Duodenal mucosa (tissue), 2 donors: ENCODE measurements around the gene ATP2B2.

ENCODE experiments used
- H3K27ac ChIP-seq: one replicate; pipeline ENCODE4 v1.7.0; 2013; ENCODE audit warnings: low read depth, low read length
- H3K27me3 ChIP-seq, 2 donors: one replicate each; pipeline ENCODE4 v1.7.0; 2013; ENCODE audit warnings: low read length in 2 of 2, control low read depth in 1 of 2; ENCODE audit not compliant: insufficient read depth in 2 of 2, control insufficient read depth in 1 of 2
- H3K36me3 ChIP-seq, 2 donors: one replicate each; pipeline ENCODE4 v1.7.0; 2013; ENCODE audit warnings: low read length in 2 of 2, control low read depth in 1 of 2; ENCODE audit not compliant: insufficient read depth in 2 of 2, control insufficient read depth in 1 of 2
- H3K4me1 ChIP-seq, 2 donors: one replicate each; pipeline ENCODE4 v1.7.0; 2013; ENCODE audit warnings: low read length in 2 of 2, control low read depth in 1 of 2; ENCODE audit not compliant: insufficient read depth in 2 of 2, control insufficient read depth in 1 of 2
- H3K4me3 ChIP-seq, 2 donors: one replicate each; pipeline ENCODE4 v1.7.0; 2013; ENCODE audit warnings: low read length in 2 of 2, low read depth in 1 of 2
- H3K9ac ChIP-seq, 2 donors: one replicate each; pipeline ENCODE4 v1.7.0; 2013; ENCODE audit warnings: low read length in 2 of 2, low read depth in 1 of 2
- H3K9me3 ChIP-seq, 2 donors: one replicate each; pipeline ENCODE4 v1.7.0; 2013; ENCODE audit warnings: low read length in 2 of 2, control low read depth in 1 of 2; ENCODE audit not compliant: control insufficient read depth in 1 of 2

ATP2B2 gene

GRCh38 chr3:10294030-10294586 is 211.3 kb downstream of the ATP2B2 start:
- Histone ChIP-seq H3K4me3 (no peak overlapping the region), H3K27ac (no peak overlapping the region), H3K27me3 (no peaks in the 10 kb centered on the region), H3K4me1 (no peaks in the 10 kb centered on the region), H3K36me3 (peaks cover 0 to 21% of the 10 kb centered on the region in 2 donors), H3K9ac (no peak overlapping the region), H3K9me3 (no peaks in the 10 kb centered on the region)

DNA sequence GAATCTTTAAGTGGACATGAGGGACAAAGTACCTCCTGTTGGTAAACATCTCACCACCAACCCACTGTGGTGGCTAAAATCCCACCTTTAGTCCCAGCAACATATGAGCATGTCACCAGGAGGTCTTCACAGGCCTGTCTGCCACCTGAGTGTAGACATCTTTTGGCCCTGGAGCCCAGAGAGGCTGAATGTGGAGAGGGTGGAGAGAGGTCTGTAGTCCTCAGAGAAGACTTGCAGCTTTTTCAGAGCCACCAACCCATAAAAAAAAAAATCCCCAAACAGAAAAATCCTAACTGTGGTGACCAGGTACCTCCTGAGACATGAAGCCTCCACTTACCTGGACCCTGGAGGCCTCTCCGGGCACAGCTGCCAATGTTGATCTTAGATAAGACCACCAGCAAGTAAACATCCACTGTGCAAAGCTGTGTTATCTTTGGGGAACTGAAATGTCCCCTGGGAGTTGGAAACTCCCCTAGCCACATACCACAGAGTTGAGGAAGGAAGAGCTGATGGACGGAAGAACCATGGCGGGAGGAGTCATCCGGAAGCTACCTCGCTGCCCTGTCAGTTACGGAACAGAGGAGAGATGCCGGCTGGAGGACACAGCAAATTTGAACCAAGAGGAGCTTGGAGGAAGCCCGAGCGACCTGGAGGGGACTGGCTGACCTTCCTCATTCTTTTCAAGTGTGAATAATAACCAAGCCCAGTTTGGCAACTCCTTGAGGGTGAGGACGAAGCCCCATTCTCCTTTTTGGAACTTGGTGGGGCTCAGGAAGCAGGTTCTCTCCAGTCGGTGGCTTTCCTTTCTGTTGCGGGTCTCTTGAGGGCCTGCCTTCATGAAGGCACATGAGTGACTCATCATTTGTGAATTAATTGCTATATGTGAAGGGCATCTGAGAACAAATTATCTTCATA is 212.6 kb downstream of the ATP2B2 start, which contains the start of gene GHRL:
GHRL (minus strand) TSS at position 443 of the 915 bp plus-strand sequence. CDS start 2,767 bp downstream, outside the sequence.
- no peaks in the 10 kb centered on the region for H3K9me3 ChIP-seq
- H3K9ac ChIP-seq = no peak within 1 kb of the TSS
- H3K4me1 ChIP-seq = no peaks in the 10 kb centered on the region
- H3K4me3 ChIP-seq = peak within 1 kb of the TSS in 1 of 2 donors; percentile 18
- H3K27me3 ChIP-seq = no peaks in the 10 kb centered on the region
- no peak within 1 kb of the TSS for H3K27ac ChIP-seq
- peaks cover 7 to 27% of the 10 kb centered on the region in 2 donors for H3K36me3 ChIP-seq

DNA sequence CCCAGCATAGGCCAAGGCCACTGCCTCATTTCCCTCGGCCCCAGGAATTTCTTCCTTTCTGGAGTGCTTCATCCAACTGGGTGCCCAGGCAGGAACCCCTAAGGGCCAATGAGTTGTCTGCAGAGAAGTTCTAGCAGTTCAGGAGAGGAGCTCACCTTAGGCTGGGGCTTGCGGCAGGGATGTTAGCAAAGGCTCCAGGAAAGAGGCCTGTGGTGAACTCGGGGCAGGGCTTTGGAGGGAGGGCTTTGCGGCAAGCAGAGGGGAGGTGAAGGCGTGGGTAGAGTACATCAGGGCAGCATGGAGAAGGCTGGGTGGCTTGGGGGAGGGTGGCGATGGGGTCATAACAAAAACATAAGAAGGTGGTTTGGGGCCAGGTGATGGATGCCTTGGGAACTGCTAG is 213.7 kb downstream of the ATP2B2 start:
- Histone ChIP-seq H3K4me3 (no peak overlapping the region), H3K27ac (no peak overlapping the region), H3K9me3 (no peaks in the 10 kb centered on the region), H3K4me1 (no peaks in the 10 kb centered on the region), H3K9ac (no peak overlapping the region), H3K36me3 (peaks cover 7 to 35% of the 10 kb centered on the region in 2 donors), H3K27me3 (no peaks in the 10 kb centered on the region)

- no peak overlapping the region for H3K9ac ChIP-seq
- H3K4me1 ChIP-seq = no peaks in the 10 kb centered on the region
- peaks cover 7 to 42% of the 10 kb centered on the region in 2 donors for H3K36me3 ChIP-seq
- H3K27me3 ChIP-seq = no peaks in the 10 kb centered on the region
- H3K4me3 ChIP-seq = no peak overlapping the region
- no peaks in the 10 kb centered on the region for H3K9me3 ChIP-seq
- H3K27ac ChIP-seq = no peak overlapping the region
Measured at GRCh38 chr3:10290481-10291176, 214.8 kb downstream of the ATP2B2 start.

- no peak overlapping the region for H3K27ac ChIP-seq
- H3K9ac ChIP-seq = no peak overlapping the region
- H3K4me1 ChIP-seq = no peaks in the 10 kb centered on the region
- peaks cover 7 to 38% of the 10 kb centered on the region in 2 donors for H3K36me3 ChIP-seq
- H3K9me3 ChIP-seq = no peaks in the 10 kb centered on the region
- no peak overlapping the region for H3K4me3 ChIP-seq
- no peaks in the 10 kb centered on the region for H3K27me3 ChIP-seq
Measured at GRCh38 chr3:10289787-10290355, 215.5 kb downstream of the ATP2B2 start.

GRCh38 chr3:10289077-10289476 is 216.3 kb downstream of the ATP2B2 start:
- Histone ChIP-seq H3K4me1 (no peaks in the 10 kb centered on the region), H3K9ac (no peak overlapping the region), H3K27me3 (no peaks in the 10 kb centered on the region), H3K9me3 (no peaks in the 10 kb centered on the region), H3K27ac (no peak overlapping the region), H3K4me3 (no peak overlapping the region), H3K36me3 (peaks cover 7 to 33% of the 10 kb centered on the region in 2 donors)

DNA sequence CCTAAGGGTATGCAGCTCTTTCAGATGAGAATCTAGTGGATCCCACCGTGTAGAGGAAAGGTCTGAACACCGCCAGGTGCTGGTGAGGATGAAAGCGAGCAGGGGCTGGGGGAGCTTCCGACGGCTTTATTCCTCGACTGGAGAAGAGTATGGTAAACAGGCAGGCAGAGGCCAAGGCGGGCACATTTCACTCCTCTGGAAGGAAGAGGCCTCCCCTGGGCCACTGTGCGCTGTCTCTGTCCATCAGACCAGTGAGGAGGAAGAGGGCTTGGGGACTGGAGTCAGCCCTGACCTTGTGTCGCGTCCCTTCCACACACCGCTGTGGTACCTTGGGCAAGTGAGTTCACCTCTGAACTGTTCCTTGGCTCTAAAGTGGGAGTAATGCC is 216.8 kb downstream of the ATP2B2 start:
- Histone ChIP-seq H3K4me3 (no peak overlapping the region), H3K9me3 (no peaks in the 10 kb centered on the region), H3K9ac (no peak overlapping the region), H3K27me3 (no peaks in the 10 kb centered on the region), H3K27ac (no peak overlapping the region), H3K36me3 (peaks cover 7 to 38% of the 10 kb centered on the region in 2 donors), H3K4me1 (no peaks in the 10 kb centered on the region)

DNA sequence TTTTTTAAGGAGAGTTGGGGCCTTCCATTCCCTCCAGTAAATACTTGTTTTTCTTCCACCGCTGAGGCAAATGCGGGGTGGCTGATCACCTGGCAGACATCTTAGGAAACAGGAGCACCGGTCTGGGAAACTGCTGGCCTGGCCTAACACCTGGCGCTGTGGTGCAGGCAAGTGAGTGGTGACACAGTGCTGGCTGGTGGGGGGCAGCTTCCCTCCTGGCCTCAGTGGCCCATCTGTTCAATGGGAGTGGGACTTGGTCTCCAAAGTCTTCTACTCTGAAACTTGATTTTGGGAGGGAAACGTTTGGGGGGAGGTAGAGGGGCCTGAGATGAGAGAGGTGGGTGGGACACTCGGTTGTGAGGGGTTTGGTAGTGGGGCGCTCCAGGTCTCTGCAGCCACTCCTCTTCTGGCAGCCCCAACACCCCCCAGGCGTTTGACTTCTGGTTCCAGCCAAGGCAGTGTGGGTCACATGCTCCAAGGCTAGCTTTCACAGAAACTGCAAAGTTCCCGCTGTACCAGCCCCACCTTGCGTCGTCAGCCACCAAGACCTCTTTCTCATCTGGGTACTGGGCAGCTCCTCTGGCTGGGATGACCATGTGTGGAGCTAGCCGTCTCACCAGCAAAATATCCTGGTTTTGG is 217.3 kb downstream of the ATP2B2 start:
- Histone ChIP-seq H3K4me1 (no peaks in the 10 kb centered on the region), H3K36me3 (peaks cover 7 to 43% of the 10 kb centered on the region in 2 donors)

DNA sequence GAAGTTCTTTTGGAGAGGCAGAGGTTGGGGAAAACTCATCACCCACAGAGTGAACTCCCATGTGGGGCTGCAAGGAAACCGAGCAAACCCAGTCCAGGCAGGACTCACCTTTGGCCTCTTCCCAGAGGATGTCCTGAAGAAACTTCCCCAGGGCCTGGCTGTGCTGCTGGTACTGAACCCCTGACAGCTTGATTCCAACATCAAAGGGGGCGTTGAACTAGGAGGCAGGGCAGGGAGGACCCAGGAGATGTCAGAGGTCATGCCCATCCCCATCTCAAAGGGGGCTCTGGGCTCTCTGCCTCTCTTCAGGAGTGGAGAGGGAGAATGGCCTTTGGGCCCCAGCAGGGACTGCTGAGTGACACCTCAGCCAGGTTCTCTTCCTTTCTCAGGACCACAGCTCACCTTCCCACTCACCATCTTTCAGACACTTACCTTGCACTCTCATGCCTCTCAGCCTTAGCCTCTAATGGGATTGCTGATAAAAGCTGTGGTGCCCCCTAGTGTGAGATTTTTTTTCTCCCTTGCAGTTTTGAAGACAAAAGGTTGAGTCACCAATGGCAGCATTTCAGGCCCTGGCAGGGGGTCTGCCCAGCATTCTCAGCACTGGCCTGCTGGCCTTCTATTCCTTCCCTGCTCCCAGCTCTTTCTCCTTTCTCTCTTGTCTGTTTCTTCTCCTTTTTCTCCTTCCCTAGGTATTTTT is 218.6 kb downstream of the ATP2B2 start:
- Histone ChIP-seq H3K4me3 (no peak overlapping the region), H3K9ac (no peak overlapping the region), H3K36me3 (peaks cover 12 to 52% of the 10 kb centered on the region in 2 donors), H3K27ac (no peak overlapping the region), H3K27me3 (no peaks in the 10 kb centered on the region), H3K4me1 (no peaks in the 10 kb centered on the region), H3K9me3 (no peaks in the 10 kb centered on the region)

More for the DNA sequence above, 217.3 kb downstream of the ATP2B2 start:
- Histone ChIP-seq H3K4me3 (no peak overlapping the region), H3K27me3 (no peaks in the 10 kb centered on the region), H3K9ac (no peak overlapping the region), H3K9me3 (no peaks in the 10 kb centered on the region), H3K27ac (no peak overlapping the region)
